Adipocyte (in vitro differentiated cells): ENCODE data around the gene MET.
A peak's percentile ranks its signal among the peaks of the same experiment; 100 is the strongest.

Experiments used
- DNase-seq: peaks from one replicate; pipeline ENCODE4 v3.0.0-alpha.2; 2015; ENCODE audit warnings: low read depth
- H3K27me3 ChIP-seq: replicated peaks from 2 replicates; pipeline ENCODE4 v1.7.0; 2013; ENCODE audit warnings: mild to moderate bottlenecking, low read length, moderate library complexity; ENCODE audit not compliant: control insufficient read depth, insufficient read depth
- H3K36me3 ChIP-seq: 2 replicates; pipeline ENCODE4 v1.7.0; 2013; ENCODE audit warnings: low read length, mild to moderate bottlenecking, moderate library complexity; ENCODE audit not compliant: control insufficient read depth, insufficient read depth, severe bottlenecking
- H3K4me1 ChIP-seq: 2 replicates; pipeline ENCODE4 v1.7.0; 2013; ENCODE audit warnings: mild to moderate bottlenecking, low read length, moderate library complexity; ENCODE audit not compliant: control insufficient read depth, insufficient read depth
- H3K4me3 ChIP-seq: 2 replicates; pipeline ENCODE4 v1.7.0; 2013; ENCODE audit warnings: mild to moderate bottlenecking, low read length, moderate library complexity
- H3K9ac ChIP-seq: 2 replicates; pipeline ENCODE4 v1.7.0; 2013; ENCODE audit warnings: mild to moderate bottlenecking, low read length, moderate library complexity
- H3K9me3 ChIP-seq: 2 replicates; pipeline ENCODE4 v1.7.0; 2013; ENCODE audit warnings: mild to moderate bottlenecking, low read length, moderate library complexity; ENCODE audit not compliant: control insufficient read depth

MET gene

GRCh38 chr7:116686033-116686432 lies 14.0 kb downstream of the MET start:
- Histone ChIP-seq H3K4me1 (peaks cover 9% of the 10 kb centered on the region), H3K9ac (no peak overlapping the region), H3K9me3 (no peaks in the 10 kb centered on the region), H3K4me3 (no peak overlapping the region), H3K27me3 (no peaks in the 10 kb centered on the region), H3K36me3 (no peaks in the 10 kb centered on the region)
- no peak for DNase-seq

GRCh38 chr7:116686812-116687419 lies 14.9 kb downstream of the MET start:
- H3K36me3 ChIP-seq: no peaks in the 10 kb centered on the region
- no peak overlapping the region for H3K4me3 ChIP-seq
- no peak overlapping the region for H3K9ac ChIP-seq
- peaks cover 15% of the 10 kb centered on the region for H3K4me1 ChIP-seq
- no peaks in the 10 kb centered on the region for H3K9me3 ChIP-seq
- no peaks in the 10 kb centered on the region for H3K27me3 ChIP-seq
- no peak for DNase-seq

- H3K36me3 ChIP-seq: no peaks in the 10 kb centered on the region
- H3K9me3 ChIP-seq: no peaks in the 10 kb centered on the region
- no peak overlapping the region for H3K4me3 ChIP-seq
- H3K27me3 ChIP-seq: no peaks in the 10 kb centered on the region
- H3K4me1 ChIP-seq: peaks cover 20% of the 10 kb centered on the region
- no peak overlapping the region for H3K9ac ChIP-seq
- DNase-seq: peak; percentile 81
Measured at GRCh38 chr7:116687801-116688201, 15.8 kb downstream of the MET start.

GRCh38 chr7:116689790-116690259 lies 17.8 kb downstream of the MET start:
- Histone ChIP-seq H3K27me3 (no peaks in the 10 kb centered on the region), H3K9ac (no peak overlapping the region), H3K4me1 (peaks cover 20% of the 10 kb centered on the region), H3K9me3 (no peaks in the 10 kb centered on the region), H3K36me3 (no peaks in the 10 kb centered on the region), H3K4me3 (no peak overlapping the region)
- no peak for DNase-seq

- Histone ChIP-seq H3K9me3 (no peaks in the 10 kb centered on the region), H3K27me3 (no peaks in the 10 kb centered on the region), H3K9ac (no peak overlapping the region), H3K4me1 (peaks cover 20% of the 10 kb centered on the region), H3K4me3 (no peak overlapping the region), H3K36me3 (no peaks in the 10 kb centered on the region)
- DNase-seq: no peak
Measured at GRCh38 chr7:116691664-116692063, 19.7 kb downstream of the MET start.

GRCh38 chr7:116692401-116693308 lies 20.7 kb downstream of the MET start:
- no peaks in the 10 kb centered on the region for H3K36me3 ChIP-seq
- peak overlapping the region; percentile 42 for H3K4me3 ChIP-seq
- H3K4me1 ChIP-seq: peaks cover 18% of the 10 kb centered on the region
- H3K27me3 ChIP-seq: no peaks in the 10 kb centered on the region
- H3K9ac ChIP-seq: no peak overlapping the region
- DNase-seq: peak; percentile 46
- H3K9me3 ChIP-seq: no peaks in the 10 kb centered on the region

GRCh38 chr7:116696707-116697106 lies 24.7 kb downstream of the MET start:
- DNase-seq: no peak
- peaks cover 7% of the 10 kb centered on the region for H3K4me1 ChIP-seq
- H3K36me3 ChIP-seq: no peaks in the 10 kb centered on the region
- H3K9me3 ChIP-seq: no peaks in the 10 kb centered on the region
- no peak overlapping the region for H3K4me3 ChIP-seq
- no peaks in the 10 kb centered on the region for H3K27me3 ChIP-seq
- no peak overlapping the region for H3K9ac ChIP-seq

- no peak overlapping the region for H3K4me3 ChIP-seq
- DNase-seq: no peak
Measured at GRCh38 chr7:116697152-116697551, 25.2 kb downstream of the MET start.

GRCh38 chr7:116697761-116698160 lies 25.8 kb downstream of the MET start:
- no peak for DNase-seq

More at GRCh38 chr7:116697152-116697551, 25.2 kb downstream of the MET start:
- H3K9ac ChIP-seq: no peak overlapping the region
- no peaks in the 10 kb centered on the region for H3K27me3 ChIP-seq
- H3K4me1 ChIP-seq: peaks cover 3% of the 10 kb centered on the region
- no peaks in the 10 kb centered on the region for H3K9me3 ChIP-seq
- no peaks in the 10 kb centered on the region for H3K36me3 ChIP-seq

GRCh38 chr7:116698396-116698795 lies 26.4 kb downstream of the MET start:
- no peak for DNase-seq
- H3K4me3 ChIP-seq: no peak overlapping the region
- no peak overlapping the region for H3K9ac ChIP-seq
- no peaks in the 10 kb centered on the region for H3K27me3 ChIP-seq
- H3K4me1 ChIP-seq: no peaks in the 10 kb centered on the region
- H3K9me3 ChIP-seq: no peaks in the 10 kb centered on the region
- H3K36me3 ChIP-seq: no peaks in the 10 kb centered on the region

More at GRCh38 chr7:116697761-116698160, 25.8 kb downstream of the MET start:
- Histone ChIP-seq H3K36me3 (no peaks in the 10 kb centered on the region), H3K9me3 (no peaks in the 10 kb centered on the region), H3K9ac (no peak overlapping the region), H3K27me3 (no peaks in the 10 kb centered on the region), H3K4me1 (no peaks in the 10 kb centered on the region), H3K4me3 (no peak overlapping the region)

- no peaks in the 10 kb centered on the region for H3K9me3 ChIP-seq
- no peak overlapping the region for H3K4me3 ChIP-seq
- no peak overlapping the region for H3K9ac ChIP-seq
- DNase-seq: no peak
- no peaks in the 10 kb centered on the region for H3K4me1 ChIP-seq
- no peaks in the 10 kb centered on the region for H3K27me3 ChIP-seq
- no peaks in the 10 kb centered on the region for H3K36me3 ChIP-seq
Measured at GRCh38 chr7:116698930-116699721, 27.1 kb downstream of the MET start.
